ENCODE results near the gene DCST2.
A peak's percentile ranks its signal among the peaks of the same experiment; 100 is the strongest.
"Not testable (repeated sequence)": the region's sequence is repeated elsewhere in the genome, so short reads cannot be mapped to it uniquely, and the experiment has no call there.

Gene DCST2

DNA sequence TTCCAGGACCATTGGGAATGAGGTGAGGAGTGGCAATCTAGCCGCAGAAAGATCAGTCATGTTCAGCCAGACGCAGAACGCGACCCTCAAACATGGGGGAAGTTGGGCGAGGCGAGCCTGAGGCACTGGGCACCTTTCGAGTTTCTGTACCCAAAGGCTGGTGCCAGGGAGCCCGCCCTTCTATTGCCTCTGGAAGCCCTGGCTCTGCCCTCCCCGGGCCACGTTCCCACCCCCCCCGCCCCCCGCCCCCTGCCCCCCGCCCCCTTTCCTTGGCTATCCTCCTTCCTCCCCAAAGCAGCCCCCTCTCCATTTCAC is 33.2 kb downstream of the DCST2 start:
- no peaks in the 10 kb centered on the region for H3K9me3 Mint-ChIP-seq
- peaks cover 3% of the 10 kb centered on the region in 2 donors for H3K36me3 Mint-ChIP-seq
- no peak for DNase-seq
- peak overlapping the region; percentile 95 for H3K27ac Mint-ChIP-seq
- H3K4me3 Mint-ChIP-seq, result peak overlapping the region; percentile 97 to 98
- ATAC-seq (replicated peaks), result peak in 1 of 2 donors; percentile 1
- H3K4me1 Mint-ChIP-seq, result peaks cover 32 to 66% of the 10 kb centered on the region in 2 donors
- H3K27me3 Mint-ChIP-seq, result no peaks in the 10 kb centered on the region

DNA sequence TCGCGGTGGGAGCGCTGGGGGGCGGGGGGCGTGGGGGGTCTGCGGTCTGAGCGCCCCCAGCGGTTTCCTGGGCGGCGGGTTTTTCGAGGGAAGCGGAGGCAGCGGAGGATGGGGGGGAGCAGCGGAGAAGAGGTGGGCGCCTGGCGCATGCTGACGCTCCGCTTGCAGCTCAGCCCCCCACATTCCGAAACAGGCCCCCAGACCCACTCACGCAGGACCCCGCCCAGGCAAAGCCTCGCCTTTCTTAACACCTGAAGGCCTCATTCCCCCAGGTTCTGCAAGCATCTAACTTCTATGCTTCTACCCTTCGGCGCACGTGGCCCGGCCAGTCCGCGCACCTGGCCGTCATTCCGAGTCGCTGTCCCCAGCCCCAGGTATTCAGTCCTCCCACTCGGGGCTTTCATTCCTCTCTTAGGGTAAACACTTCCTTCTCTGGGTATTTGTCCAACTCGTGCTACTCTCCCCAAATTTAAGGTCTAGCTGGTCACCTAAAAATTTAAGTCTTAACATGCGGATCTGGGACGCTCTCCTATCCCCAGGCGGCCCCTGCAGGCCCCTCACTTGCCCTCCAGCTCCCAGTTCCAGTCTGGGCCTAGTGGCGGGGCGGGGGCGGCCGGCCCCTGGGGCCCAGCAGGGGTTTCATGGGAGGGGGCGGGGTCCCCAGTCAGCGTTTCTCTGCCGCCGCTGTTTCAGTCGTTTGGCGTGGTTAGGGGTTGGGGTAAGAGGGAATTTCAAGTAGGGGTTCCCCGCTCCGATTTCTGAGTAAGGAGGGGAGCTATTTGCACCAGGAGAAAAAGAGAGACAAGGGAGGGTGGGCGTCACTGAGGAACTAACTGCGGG is 33.8 kb downstream of the DCST2 start:
- H3K27ac Mint-ChIP-seq, result peak overlapping the region; percentile 94
- no peaks in the 10 kb centered on the region for H3K9me3 Mint-ChIP-seq
- peaks cover 31 to 65% of the 10 kb centered on the region in 2 donors for H3K4me1 Mint-ChIP-seq
- peaks cover 3% of the 10 kb centered on the region in 2 donors for H3K36me3 Mint-ChIP-seq
- H3K4me3 Mint-ChIP-seq, result peak overlapping the region; percentile 97 to 98
- peak; percentile 23 to 26 for ATAC-seq (replicated peaks)
- no peaks in the 10 kb centered on the region for H3K27me3 Mint-ChIP-seq
- DNase-seq, result peak; percentile 75

- Mint-ChIP-seq H3K4me3 (peak overlapping the region; percentile 80 to 97), H3K36me3 (peaks cover 3% of the 10 kb centered on the region in 2 donors), H3K9me3 (no peaks in the 10 kb centered on the region), H3K27me3 (no peaks in the 10 kb centered on the region), H3K27ac (peak overlapping the region; percentile 94), H3K4me1 (peaks cover 32 to 65% of the 10 kb centered on the region in 2 donors)
- ATAC-seq (replicated peaks) (peak; percentile 24 to 25), DNase-seq (peak; percentile 76)
Observed at GRCh38 chr1:154998818-154999570, 34.6 kb downstream of the DCST2 start.

DNA sequence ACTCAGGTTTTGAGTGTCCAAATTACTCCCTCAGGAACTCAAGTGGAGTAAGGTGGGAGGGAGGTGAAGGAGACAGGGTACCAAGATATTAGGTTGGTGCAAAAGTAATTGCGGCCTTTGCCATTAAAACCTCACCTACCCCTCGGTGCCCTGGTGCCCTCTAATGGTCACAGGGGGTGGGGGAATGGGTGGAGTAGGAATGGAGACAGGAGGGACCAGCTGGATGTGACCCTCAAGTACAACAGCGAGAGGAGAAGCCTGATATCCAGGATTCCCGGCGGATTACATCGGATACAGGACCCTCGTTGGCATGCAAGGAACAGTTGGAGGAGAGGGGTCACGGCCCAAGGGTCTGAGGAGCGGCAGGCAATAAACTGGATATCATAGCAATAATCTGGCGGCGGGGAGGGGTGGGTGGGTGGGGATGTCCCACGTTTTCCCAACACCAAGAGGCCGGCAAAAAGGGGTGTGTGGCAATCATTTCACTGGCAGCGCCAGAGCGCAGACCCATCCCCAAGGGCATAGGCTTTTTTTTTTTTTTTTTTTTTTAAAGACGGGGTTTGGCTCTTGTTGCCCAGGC is 35.3 kb downstream of the DCST2 start:
- DNase-seq (no peak), ATAC-seq (replicated peaks) (no peak)
- H3K9me3 Mint-ChIP-seq, result no peaks in the 10 kb centered on the region
- no peaks in the 10 kb centered on the region for H3K27me3 Mint-ChIP-seq
- peak overlapping the region; percentile 94 for H3K27ac Mint-ChIP-seq
- peak overlapping the region; percentile 71 to 77 for H3K4me3 Mint-ChIP-seq
- peaks cover 32 to 59% of the 10 kb centered on the region in 2 donors for H3K4me1 Mint-ChIP-seq
- no peaks in the 10 kb centered on the region for H3K36me3 Mint-ChIP-seq

GRCh38 chr1:154996966-154997701 is 36.4 kb downstream of the DCST2 start:
- peak overlapping the region in 1 of 2 donors; percentile 15 for H3K4me3 Mint-ChIP-seq
- peaks cover 3 to 6% of the 10 kb centered on the region in 2 donors for H3K36me3 Mint-ChIP-seq
- ATAC-seq (replicated peaks) (no peak), DNase-seq (no peak)
- no peaks in the 10 kb centered on the region for H3K9me3 Mint-ChIP-seq
- no peak overlapping the region for H3K27ac Mint-ChIP-seq
- H3K4me1 Mint-ChIP-seq, result peaks cover 33 to 58% of the 10 kb centered on the region in 2 donors
- H3K27me3 Mint-ChIP-seq, result no peaks in the 10 kb centered on the region

GRCh38 chr1:154995301-154995983 is 38.1 kb downstream of the DCST2 start:
- H3K4me3 Mint-ChIP-seq; H3K9me3 Mint-ChIP-seq; H3K27me3 Mint-ChIP-seq; ATAC-seq (replicated peaks); H3K27ac Mint-ChIP-seq; DNase-seq: not testable (repeated sequence)
- Mint-ChIP-seq H3K36me3 (peaks cover 9 to 11% of the 10 kb centered on the region in 2 donors), H3K4me1 (peaks cover 33 to 54% of the 10 kb centered on the region in 2 donors)

GRCh38 chr1:154994591-154994990 is 39.0 kb downstream of the DCST2 start:
- DNase-seq (no peak), ATAC-seq (replicated peaks) (no peak)
- Mint-ChIP-seq H3K9me3 (no peaks in the 10 kb centered on the region), H3K27ac (no peak overlapping the region), H3K27me3 (no peaks in the 10 kb centered on the region), H3K4me1 (peaks cover 32 to 52% of the 10 kb centered on the region in 2 donors), H3K36me3 (peaks cover 16 to 19% of the 10 kb centered on the region in 2 donors), H3K4me3 (no peak overlapping the region)

GRCh38 chr1:154994269-154994587 is 39.4 kb downstream of the DCST2 start:
- H3K27ac Mint-ChIP-seq, result peak overlapping the region; percentile 37
- peaks cover 33 to 54% of the 10 kb centered on the region in 2 donors for H3K4me1 Mint-ChIP-seq
- H3K27me3 Mint-ChIP-seq, result no peaks in the 10 kb centered on the region
- H3K9me3 Mint-ChIP-seq, result no peaks in the 10 kb centered on the region
- peaks cover 19 to 22% of the 10 kb centered on the region in 2 donors for H3K36me3 Mint-ChIP-seq
- DNase-seq (no peak), ATAC-seq (replicated peaks) (no peak)
- H3K4me3 Mint-ChIP-seq, result no peak overlapping the region

DNA sequence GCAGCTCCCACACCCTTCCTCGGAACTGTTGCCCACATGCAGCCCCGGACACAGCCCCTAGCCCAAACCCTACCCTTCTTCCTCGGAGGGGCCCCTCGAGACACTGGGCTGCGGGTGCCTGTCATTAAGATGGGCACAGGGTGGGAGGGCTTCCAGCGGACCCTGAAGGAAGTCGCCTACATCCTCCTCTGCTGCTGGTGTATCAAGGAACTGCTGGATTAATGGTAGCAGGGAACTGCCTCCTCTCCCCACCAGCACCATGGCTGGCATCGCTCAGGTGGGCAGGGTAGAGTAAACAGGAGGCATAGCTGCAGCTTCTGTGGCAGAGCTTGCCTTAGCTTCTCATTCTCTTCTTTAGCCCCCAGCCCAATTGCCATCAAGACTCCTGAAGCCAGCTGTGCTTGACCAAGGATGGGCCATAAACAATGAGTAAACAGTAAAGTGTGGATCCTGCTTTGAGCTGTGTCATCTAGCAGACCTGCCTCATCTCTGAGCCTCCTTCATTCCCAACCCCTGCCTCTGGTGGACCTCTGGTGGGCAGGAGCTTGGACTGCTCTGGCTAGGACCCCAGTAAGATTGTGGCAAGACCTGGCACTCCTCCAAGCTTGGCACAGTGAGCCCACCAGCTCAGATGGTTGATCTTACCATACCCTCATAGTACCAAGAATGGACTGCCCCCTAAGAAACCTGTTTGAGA is 39.9 kb downstream of the DCST2 start, which contains the start of gene LENEP:
LENEP (plus strand) TSS at position 15 of the 697 bp plus-strand sequence; CDS start at position 37, 22 bp downstream.
- DNase-seq (no peak), ATAC-seq (replicated peaks) (no peak)
- Mint-ChIP-seq H3K4me3 (no peak within 1 kb of the TSS), H3K36me3 (peaks cover 23 to 27% of the 10 kb centered on the region in 2 donors), H3K4me1 (peaks cover 33 to 54% of the 10 kb centered on the region in 2 donors), H3K27me3 (no peaks in the 10 kb centered on the region), H3K9me3 (no peaks in the 10 kb centered on the region), H3K27ac (peak within 1 kb of the TSS; percentile 37)

DNA sequence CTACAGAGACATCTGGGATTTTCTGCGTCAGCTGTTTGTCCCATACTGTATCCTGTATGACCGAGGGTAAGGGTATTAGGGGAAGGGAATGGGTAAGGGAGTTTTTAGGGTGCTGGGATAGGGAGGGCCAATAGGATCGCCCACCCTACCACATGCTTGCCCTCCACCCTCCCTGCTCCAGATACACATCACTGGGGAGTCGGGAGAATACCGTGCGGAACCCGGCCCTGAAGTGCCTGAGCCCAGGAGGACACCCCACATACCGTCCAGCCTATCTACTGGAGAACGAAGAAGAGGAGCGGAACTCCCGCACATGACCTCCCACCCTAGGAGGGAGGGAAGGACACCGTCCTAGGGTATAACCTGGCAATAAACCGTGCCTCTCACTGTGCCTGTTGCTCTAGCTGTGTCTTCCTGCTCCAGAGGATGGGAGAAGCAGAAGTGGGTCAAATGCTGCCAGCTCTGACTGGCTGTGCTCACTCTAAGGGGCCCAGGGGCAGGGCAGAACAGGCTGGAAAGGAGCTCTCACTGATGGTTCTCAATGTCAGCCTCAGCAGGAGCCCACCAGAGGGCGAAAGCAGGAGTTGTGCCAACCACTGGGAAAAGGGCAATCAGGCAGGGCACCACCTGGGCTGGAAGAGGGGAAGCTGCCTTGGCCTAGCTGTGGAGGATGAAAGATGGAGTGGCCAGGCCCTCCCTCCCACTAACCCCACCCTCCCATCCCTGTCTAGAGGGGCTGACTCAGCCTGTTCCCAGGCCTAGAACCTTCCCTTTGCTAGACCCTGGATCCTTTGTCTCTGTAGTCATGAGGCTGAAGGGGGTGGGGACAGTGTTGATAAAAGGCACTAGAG is 40.6 kb downstream of the DCST2 start:
- peaks cover 31 to 34% of the 10 kb centered on the region in 2 donors for H3K36me3 Mint-ChIP-seq
- H3K4me1 Mint-ChIP-seq, result peaks cover 33 to 56% of the 10 kb centered on the region in 2 donors
- H3K4me3 Mint-ChIP-seq, result no peak overlapping the region
- no peaks in the 10 kb centered on the region for H3K27me3 Mint-ChIP-seq
- H3K9me3 Mint-ChIP-seq, result no peaks in the 10 kb centered on the region
- no peak overlapping the region for H3K27ac Mint-ChIP-seq
- ATAC-seq (replicated peaks) (no peak), DNase-seq (no peak)

GRCh38 chr1:154990276-154990675 is 43.3 kb downstream of the DCST2 start:
- Mint-ChIP-seq H3K36me3 (peaks cover 36 to 42% of the 10 kb centered on the region in 2 donors), H3K9me3 (no peaks in the 10 kb centered on the region), H3K27ac (no peak overlapping the region), H3K27me3 (no peaks in the 10 kb centered on the region), H3K4me3 (no peak overlapping the region), H3K4me1 (peaks cover 23 to 38% of the 10 kb centered on the region in 2 donors)
- no peak for ATAC-seq (replicated peaks)
- DNase-seq, result no peak

DNA sequence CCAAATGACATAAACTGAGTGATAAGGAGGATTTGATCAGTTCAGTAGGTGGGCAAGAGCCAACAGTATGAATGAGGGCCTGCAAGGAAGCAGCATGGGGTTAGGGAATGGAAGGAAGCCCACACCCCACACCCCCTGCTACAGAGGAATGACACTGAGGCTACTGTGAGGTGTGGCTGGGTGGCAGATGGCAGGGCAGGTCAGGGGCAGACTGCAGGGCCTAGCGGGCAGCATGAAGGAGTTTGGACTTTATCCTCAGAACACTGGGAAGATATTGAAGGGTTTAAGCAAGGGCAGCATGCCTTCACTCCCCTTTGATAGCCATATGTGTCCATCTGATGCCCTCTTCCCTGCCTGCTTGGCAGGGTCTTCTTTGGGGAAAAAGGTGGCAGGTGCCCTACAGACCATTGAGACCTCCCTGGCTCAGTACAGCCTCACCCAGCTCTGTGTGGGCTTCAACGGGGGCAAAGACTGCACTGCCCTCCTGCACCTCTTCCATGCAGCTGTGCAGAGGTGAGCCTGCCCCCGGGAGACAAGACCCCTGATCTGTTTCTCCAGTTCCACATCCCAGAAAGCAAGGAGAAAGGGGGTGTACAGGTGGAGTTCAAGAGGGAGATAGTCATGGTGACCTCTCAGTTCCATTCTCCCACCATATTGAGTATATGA is 44.3 kb downstream of the DCST2 start:
- DNase-seq (no peak), ATAC-seq (replicated peaks) (no peak)
- peaks cover 36 to 42% of the 10 kb centered on the region in 2 donors for H3K36me3 Mint-ChIP-seq
- no peaks in the 10 kb centered on the region for H3K27me3 Mint-ChIP-seq
- peaks cover 16 to 32% of the 10 kb centered on the region in 2 donors for H3K4me1 Mint-ChIP-seq
- no peak overlapping the region for H3K27ac Mint-ChIP-seq
- no peaks in the 10 kb centered on the region for H3K9me3 Mint-ChIP-seq
- no peak overlapping the region for H3K4me3 Mint-ChIP-seq
